ENCODE results near the gene PTPN7.
"Not testable (repeated sequence)": the region's sequence is repeated elsewhere in the genome, so short reads cannot be mapped to it uniquely, and the experiment has no call there.

PTPN7 gene

DNA sequence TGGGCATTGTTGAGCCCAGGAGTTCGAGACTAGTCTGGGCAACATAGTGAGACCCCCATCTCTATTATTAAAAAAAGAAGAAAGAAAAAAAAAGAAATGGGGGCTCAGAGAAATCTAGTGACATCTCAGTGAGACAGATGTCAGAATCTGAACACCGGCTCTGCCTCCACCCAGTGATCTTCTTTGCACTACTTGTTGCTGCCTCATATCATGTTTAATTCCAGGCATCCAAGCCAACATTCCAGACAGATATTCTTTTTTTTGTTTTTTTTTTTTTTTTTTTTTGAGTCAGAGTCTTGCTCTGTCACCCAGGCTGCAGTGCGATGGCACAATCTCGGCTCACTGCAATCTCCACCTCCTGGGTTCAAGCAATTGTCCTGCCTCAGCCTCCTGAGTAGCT, 10.8 kb downstream of the PTPN7 start:
- no peak for DNase-seq

DNA sequence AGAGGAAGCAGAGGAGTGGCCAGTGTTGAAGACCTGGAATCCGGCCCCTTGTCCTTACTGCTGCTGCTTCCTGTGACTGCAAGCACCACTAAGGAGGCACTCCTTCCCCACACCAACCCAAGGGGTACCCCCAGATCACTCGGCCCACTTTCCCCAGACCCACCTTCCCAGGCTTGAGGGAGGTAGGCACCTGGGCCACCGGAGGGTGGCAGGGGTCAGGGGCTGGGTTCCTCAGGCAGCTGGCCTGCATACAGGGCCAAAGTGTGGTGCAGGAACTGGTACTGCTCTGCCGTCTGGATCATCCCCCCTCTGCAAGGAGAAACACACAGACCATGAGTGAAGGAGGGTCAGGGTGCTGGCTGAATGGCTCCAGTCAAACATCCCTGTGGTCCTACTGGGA, 12.0 kb downstream of the PTPN7 start:
- DNase-seq = no peak

DNA sequence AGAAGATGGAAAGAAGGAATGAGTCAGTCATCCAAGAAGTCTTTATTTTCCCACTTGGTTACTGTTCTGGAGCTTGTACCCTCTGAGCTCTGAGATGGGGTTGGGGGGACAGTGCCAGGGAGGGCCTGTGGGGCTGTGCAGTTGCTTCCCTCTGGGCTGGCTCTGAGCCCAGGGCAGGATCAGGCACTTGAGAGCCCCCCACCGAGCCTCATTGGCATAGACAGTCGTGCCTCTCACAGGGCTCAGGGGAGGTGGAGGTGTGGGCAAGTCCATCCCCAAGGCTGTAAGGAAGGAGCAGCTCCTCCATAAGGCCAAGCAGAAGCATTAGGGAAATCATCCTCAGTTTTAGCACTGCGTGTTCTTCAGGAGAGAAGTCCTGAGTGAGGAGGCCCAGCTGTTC, 13.4 kb downstream of the PTPN7 start:
- DNase-seq = no peak

DNA sequence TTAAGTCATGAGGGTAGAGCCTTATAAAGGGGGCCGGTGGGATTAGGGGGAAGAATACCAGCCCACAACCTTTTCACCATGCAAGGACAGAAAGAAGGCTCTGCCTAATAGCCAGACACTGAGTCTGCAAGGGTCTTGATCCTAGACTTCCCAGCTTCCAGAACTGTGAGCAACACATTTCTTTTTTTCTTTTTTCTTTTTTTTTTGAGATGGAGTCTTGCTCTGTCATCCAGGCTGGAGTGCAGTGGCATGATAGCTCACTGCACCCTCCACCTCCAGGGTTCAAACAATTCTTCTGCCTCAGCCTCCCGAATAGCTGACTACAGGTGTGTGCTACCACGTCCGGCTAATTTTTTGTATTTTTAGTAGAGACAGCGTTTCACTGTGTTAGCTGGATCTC, 14.1 kb downstream of the PTPN7 start:
- DNase-seq = no peak

DNA sequence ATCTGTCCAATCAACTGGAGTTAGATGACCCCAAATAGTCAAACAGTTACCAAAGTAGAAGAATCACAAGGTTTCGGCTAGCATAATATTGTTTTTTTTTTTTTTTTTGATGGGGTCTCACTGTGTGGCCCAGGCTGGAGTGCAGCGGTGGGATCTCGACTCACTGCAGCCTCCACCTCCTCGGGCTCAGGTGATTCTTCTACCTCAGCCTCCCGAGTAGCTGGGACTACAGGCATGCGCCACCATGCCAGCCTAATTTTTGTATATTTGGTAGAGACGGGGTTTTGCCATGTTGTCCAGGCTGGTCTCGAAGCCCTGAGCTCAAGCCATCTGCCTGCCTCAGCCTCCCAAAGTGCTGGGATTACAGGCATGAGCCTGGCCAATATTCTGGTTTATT, 14.7 kb downstream of the PTPN7 start:
- DNase-seq = not testable (repeated sequence)

DNA sequence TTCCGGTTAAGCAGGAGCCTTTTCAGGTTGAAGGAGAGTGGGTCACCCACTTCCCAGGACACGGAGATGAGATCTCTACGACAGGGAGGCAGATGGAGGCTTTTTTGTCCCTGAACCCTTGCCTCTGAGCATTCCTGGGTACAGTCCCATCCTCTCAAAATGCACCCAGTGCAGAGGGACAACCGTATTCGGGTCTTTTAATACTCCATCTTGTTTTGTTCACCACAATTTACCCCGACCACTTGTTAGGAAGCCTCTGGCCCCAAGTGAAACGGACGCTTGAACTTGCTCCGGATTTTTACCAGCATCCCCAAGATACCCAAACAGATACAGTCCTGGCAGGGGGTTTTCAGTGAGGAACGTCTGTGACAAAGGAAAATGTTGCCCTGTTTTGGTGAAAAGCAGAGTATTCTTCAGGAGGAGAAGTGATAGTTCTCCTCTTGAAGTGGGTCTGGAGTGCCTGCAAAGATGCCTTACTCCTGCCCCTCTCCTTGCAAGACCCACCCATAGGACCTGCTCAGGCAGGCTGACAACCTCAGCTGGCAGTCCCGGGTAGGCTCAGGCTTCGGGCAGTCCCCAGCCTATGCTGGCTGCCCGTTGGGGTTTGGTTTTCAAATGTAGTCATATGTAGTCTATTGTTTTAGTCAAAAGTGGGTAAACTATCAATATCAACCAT, 15.2 kb downstream of the PTPN7 start:
- DNase-seq = no peak

DNA sequence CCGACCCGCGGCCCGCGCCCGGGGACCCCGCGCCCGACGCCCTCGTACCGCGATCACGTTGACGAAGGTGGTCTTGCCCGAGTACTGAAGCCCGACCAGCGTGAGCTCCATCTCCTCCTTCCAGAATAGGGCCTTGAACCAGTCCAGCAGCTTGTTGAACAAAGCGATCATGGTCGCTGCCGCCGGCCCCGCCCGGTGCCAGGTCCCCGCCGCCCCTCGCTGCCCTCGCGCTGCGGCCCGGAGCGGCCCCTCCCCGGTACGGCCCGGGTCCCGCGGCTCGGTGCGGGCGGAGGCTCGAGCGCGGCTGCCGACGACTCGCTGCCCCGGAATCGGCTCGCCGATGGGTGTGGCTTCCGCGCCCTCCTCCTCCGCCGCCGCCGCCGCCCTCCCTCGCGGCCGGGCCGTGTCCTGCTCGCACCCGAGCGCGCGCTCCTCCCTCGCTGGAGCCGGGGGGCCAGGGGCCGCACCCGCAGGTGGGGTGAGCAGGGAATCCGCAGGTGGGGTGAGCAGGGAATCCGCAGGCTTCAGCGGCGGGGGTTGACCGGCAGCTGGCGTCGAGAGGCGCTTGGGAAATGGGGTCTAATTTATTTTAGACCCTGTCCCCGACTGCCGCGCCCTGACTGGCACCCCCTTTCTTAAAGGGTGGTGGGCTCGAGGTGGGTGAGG, 15.9 kb downstream of the PTPN7 start, which contains the start of gene ARL8A:
ARL8A (minus strand) TSS at position 336 of the 666 bp plus-strand sequence; CDS start at position 171, 165 bp downstream.
- DNase-seq = peak; percentile 71

DNA sequence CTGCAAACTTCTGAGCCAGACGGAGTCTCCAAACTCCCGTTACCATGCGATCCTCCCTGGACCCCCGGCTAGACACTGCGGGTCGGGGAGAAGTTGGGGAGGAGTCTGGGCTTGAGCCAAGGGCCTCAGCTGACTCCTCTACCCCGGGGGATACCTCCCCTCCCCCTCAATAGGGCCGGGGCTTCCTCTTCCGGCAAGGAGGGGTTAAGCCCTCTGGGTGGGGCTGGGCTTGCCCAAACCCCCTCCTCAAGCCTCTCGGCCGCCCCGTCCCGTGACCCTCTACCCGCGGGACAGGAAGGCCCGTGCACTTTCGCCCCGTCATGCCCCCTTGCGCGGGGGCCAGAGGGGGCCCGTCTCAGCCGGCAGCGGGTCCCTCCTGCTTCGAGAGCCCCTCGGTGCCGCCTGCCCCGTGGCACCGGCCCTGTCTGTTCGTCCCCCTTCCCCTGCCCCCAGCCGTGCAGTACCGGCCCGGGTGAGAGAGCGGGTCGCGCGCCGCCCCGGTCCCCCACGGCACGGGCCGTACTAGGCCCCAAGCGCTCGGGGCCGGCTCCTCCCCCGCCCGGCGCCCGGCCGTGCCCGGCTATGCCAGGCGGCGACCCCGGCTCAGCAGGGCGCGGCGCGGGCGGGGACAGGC, 16.5 kb downstream of the PTPN7 start:
- no peak for DNase-seq

DNA sequence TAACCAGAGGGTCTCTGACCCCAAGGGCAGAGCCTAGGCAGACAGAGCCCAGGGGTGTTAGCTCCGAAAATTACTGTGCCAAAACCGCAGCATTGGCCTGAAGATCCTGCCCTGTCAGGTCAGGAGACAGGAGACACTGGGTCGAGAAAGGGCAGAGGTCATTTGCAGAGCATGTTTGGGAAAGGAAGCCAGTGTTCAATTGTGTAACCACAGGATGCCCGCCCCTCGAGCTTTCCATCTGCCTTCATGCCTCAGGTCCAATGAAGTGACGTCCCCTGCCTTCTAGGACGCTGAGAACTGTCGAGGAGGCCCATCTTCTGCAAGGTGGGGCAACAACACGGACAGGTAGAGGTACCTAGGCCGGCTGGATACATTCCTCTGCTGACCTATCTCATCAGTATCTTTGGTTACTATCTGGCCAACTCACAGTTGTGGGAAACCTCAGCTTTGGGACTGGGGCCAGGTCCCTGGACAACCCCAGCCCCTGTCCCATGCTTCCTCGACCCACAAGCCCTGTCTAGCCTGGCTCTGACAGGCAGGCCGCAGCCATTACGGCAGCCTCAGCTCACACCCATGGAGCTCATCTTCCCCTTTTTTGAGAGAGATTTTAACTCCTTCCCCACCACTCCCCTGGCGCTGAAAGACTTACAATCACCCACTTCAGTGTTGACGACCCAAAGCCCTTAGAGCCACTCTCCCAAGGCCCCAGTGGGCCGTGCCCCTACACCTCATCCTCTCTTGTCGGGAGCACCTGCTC, 17.2 kb downstream of the PTPN7 start:
- DNase-seq = no peak

DNA sequence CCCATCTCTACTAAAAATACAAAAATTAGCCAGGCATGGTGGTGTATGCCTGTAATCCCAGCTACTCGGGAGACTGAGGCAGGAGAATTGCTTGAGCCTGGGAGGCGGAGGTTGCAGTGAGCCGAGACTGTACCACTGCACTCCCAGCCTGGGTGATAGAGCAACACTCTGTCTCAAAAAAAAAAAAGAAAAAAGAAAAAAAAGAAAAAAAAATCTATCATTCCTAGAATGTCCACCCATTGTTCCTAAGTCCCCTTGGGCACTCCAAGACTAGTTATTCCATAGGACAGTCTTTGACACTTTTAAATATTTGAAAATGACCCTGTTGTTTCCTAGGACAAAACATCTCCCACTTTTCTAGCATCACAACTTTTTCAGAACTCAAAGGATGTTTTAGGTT, 18.9 kb downstream of the PTPN7 start:
- DNase-seq = not testable (repeated sequence)

DNA sequence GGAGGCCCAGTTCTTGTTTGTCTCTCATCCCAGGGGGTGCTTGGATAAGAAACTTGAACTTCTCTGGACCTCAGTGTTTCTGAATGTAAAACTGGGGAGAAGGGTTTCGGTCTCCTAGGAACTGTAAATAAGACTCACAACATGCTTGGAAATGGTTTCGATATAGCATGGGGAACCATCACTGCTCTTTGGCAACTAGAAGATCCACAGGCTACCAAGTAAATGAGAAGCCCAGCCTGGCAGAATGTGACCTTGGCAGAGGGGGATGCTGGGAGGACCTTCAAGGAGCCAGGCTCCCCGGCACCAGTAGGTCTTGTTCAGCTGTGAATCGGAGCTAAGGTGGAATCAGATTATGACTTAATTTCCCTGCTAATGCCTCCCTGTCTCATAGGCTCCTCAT, 19.6 kb downstream of the PTPN7 start:
- no peak for DNase-seq

DNA sequence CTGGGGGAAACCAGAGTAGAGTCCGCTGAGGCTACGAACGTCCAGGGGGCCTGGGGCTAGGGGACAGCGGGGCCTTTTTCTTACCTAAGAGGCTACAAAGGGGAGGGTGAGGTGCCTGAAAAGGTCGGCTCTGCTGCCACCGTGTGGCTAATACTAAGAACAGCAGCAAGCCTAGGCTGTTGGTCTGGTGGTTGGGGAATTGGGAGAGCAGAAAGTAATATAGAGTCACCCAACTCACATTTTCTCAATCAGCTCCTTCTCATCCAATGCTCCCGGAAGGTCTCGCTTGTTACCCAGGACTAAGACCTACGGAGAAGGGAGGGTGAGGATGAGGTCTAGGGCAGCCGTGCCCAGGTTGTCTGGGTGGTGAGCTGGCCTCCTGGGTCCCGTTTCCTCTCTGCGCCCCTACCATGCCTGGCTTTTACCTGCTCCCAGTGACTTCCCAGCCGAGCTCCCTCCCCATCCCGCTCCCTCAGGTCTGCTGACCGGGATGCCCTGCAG, 25.1 kb downstream of the PTPN7 start:
- peak; percentile 33 for DNase-seq

DNA sequence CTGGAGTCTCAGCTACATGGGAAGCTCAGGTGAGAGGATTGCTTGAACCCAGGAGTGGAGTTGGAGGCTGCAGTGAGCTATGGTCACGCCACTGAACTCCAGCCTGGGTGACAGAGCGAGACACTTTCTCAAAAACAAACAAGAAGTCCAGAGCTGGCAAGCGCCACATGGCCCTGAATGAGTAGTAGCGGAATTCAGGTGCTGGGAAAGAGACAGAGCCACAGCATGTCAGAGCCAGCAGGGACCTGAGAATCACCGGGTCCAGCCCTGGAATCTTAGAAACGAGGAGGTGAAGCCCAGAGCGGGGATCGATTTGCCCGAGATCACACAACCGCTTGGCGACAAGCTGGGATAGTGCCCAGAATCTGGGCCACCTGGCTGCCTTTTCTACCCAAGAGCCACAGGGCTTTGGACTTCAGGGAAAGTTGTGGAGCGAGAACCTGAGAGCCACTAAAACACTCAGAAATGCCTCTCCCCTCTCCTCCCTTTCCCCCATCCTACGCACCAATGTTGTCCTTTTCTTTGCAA, 25.7 kb downstream of the PTPN7 start:
- no peak for DNase-seq

DNA sequence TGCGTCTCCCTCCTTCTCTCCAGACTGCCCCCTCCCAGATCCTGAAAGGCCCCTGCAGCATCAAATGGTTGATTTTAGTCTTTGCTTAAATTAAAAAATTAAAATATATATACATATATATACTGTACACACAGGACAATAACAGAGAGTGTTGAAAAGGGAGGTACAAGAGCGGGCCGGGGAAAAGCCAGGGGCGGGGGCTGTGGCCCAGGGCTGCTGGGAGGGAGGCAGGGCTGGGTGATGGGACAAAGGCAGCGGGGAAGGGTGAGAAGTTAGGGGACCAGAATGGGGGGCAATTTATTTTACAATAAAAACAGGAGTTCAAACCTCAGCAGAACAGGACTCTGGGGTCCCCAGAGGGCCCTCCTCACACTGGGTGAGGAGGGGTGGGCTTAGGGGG, 26.4 kb downstream of the PTPN7 start:
- no peak for DNase-seq

DNA sequence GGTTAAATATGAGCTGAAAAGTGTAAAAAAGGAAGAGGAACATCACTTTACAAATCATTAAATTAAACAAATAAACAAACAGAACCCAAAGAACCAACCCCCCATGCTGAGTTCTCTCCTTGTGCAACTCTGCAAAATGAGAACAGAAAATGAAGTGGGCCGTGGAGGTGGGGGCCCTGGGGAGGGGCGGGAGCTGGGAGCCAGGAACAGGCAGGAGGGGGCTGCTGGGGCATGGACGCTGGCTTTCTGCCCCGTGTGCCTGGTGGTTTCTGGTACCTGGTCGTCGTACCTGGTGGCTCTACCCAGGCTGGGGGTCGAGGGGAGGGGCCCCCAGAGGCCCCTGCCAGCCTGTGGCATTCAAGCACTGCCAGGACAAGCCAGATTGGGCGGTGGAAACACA, 26.9 kb downstream of the PTPN7 start:
- no peak for DNase-seq

DNA sequence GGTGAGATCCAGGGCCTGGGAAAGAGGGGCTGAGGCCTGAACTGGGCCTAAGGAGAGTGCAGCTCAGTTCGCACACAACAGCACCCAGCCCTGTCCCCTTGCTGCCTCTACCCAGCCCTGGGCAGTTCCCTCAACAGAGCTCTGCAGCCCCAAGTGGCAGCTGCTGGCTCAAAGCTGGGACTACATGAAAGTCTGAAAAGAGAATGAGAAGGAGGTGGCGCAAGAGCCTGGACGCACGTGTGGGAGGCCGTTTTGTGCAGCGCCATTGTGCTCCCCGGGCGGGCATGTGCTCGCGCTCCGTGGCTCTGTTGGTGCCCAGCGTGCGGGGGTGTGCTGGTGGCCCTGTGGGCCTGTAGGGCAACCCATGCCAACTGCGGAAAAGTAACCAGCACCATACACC, 27.4 kb downstream of the PTPN7 start:
- no peak for DNase-seq

DNA sequence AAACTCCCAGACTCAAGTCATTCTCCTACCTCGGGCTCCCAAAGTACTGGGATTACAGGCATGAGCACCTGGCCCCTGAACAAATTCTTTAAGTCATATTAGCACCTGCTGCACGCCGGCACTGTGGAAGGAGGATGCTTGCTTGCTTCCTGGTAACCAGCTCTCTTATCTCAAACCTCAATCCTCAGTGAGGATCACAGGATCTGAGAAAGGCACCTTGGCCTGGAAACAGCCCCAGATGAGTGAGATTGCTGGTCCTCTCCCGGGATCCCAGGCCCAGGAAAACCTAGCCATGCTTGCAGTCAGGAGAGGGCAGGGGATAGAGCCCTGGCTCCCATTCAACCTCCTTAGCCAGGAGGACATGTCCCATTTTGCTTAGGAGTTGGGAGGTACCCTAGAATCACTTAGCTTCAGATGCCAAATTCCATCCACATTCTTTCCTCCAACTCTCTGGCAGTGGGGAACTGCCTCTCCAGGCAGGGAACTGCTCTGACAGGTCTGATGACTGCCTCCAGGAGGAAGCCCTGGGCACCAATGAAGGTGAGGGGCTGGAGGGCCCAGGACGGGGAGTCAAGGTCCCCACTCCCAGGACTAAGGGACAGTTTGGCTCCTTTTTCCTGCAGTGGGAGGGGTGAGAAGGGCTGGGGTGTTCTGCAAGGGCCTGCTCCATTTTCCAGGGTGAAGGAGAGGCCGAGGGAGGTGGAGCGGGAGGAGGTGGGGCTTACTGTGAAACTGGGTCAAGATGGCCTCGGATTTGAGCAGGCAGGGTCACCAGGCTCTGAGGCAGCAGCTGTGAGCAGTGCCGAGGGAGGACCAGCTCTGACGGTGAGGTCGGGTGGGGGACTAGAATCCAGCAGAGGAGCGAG, 28.2 kb downstream of the PTPN7 start:
- no peak for DNase-seq

DNA sequence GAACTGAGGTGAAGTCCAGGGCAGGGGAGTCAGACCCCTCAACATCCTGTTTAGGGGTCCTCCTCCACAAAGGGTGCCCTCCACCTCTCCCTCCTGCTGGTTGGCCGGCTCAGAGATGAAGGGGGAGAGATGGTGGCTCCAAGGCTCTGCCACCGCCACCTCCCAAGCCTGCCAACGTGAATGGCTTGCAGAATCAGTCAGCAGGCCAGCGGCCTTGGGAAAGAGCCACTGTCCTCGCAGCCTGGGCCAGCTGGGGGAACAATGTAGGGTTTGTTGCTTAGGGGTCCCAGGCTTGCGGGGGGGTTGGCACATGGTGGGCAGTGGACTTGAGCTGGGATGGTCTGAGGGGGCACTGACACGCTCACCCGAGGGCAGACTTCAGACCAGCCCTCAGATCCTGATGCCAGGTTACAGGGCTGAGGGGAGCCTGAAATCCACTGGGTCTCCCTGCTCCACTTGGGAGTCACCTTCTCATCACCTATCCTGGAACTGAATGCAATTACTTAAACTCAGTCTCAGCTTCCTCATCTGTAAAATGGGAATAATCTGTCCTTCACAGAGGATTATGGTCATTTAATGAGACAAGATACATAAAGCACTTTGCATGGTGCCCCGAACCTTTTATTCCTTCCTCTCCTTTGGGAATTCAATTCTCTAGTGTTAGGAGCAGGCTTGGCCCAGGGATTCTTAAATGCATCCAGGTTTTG, 29.4 kb downstream of the PTPN7 start:
- no peak for DNase-seq

DNA sequence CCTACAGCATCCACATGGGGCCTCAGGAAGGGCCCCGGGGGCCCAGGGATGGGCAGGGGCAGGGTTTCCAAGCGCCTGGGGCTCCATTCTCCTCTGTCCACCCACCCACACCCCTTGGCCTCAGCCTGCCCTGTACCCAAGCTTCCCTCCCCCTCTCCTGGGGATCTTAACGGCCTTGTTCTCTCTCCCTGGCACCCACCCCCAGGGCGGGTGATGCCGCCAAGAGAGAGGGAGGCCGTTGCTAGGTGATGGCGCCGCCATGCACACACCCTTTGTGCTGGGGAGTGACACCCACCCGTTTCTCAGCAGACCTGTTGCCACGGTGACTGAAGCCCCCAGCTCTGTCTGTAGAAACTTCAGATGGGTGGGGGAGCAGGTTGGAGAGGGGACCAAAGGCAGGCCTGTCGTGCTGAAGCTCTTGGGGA, 30.1 kb downstream of the PTPN7 start:
- no peak for DNase-seq

DNA sequence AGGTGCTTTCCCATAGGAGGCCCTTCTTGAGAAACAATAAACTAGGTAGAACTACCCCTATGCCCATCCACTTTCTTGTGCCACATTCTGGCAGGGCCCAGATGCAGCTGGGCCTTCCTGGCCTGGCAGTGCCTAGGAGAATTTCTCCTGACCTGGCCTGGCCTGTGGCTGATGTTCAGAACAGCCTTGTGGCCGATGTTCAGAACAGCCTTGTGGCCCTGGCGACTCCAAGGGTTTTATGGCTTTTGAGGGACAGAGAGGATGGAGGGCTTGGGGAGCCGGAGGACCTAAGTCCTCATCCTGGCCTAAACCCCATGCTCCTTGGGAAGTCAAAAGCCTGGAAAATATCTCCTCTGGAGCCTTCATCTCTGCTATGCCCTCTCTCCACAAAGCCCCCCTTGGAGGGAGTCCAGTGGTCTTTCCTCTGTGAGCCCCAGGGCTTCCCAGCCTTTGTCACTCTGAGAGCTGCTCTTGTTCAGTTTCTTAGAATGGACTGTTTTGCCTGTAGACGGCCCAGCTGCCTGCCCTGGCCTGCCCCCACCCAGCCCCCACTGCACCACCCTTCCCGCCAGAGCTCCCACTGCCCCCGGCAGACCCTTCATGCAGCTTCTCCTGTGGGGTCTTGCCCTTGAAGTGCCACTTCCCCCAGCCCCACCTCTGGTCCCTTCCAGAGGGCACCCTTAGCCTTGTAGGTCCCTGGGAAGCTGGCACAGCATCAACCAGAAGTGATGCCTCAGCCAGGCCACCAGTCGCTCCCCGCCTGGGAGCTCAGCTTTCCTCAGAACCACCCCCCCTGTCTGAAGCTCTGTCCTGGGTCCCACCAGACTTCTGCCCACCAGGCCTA, 30.7 kb downstream of the PTPN7 start:
- no peak for DNase-seq
